Caco-2 (cell line): ENCODE data around the gene RND2. TPM values are rescaled to one million over a fixed set of nuclear protein-coding genes. Genes with fewer than 3 reads are reported as not detected.
"Not testable (repeated sequence)": the region's sequence is repeated elsewhere in the genome, so short reads cannot be mapped to it uniquely, and the experiment has no call there.

ENCODE experiments used
- BruUV-seq: library from RNA; stranded (reverse); fragments of 400-500 nt; replicated peaks from 2 replicates; lab custom pipeline; 2021; lab: Mats Ljungman, UMichigan
- CTCF ChIA-PET: fragments of 300-600 bp; sonication (Branson Sonifier 250); formaldehyde crosslinking; loops from one replicate; lab custom pipeline; 2022; ENCODE audit warnings: antibody characterized with exemption; lab: Charles Lee
- POLR2A ChIA-PET: fragments of 300-600 bp; sonication (Branson Sonifier 250); formaldehyde crosslinking; loops from one replicate; lab custom pipeline; 2022; ENCODE audit warnings: antibody characterized with exemption; lab: Charles Lee
- DNase-seq, 2 experiments: peaks; one replicate each; pipeline versions ENCODE4 v3.0.0 to v3.0.0-alpha.2; 2020 to 2022
- H3K27me3 ChIP-seq: replicated peaks from 2 replicates; pipeline ENCODE4 v1.6.0; 2011; ENCODE audit warnings: low read length; ENCODE audit not compliant: control insufficient read depth, insufficient read depth
- H3K36me3 ChIP-seq: 2 replicates; pipeline ENCODE4 v1.5.1; 2011; ENCODE audit warnings: low read length; ENCODE audit not compliant: control insufficient read depth, insufficient read depth
- H3K4me1 ChIP-seq: fragments of 250-450 bp; sonication (Bioruptor Pico); 2 replicates; pipeline ENCODE4 v1.5.1; 2020; ENCODE audit warnings: mild to moderate bottlenecking
- H3K4me3 ChIP-seq: 2 replicates; pipeline ENCODE4 v1.5.1; 2011; ENCODE audit warnings: low read depth, mild to moderate bottlenecking, control low read depth, low read length
- H3K9me3 ChIP-seq: fragments of 250-450 bp; sonication (Bioruptor Pico); 2 replicates; pipeline ENCODE4 v1.5.1; 2020; ENCODE audit warnings: mild to moderate bottlenecking, moderate library complexity
- H3K27ac Mint-ChIP-seq: one replicate; pipeline ENCODE4 v1.8.0; 2022; ENCODE audit warnings: mixed read lengths; ENCODE audit not compliant: unreplicated experiment
- H3K27me3 Mint-ChIP-seq: one replicate; pipeline ENCODE4 v1.8.0; 2022; ENCODE audit warnings: mixed read lengths; ENCODE audit not compliant: insufficient read depth, unreplicated experiment
- H3K36me3 Mint-ChIP-seq: one replicate; pipeline ENCODE4 v1.8.0; 2022; ENCODE audit warnings: mild to moderate bottlenecking, mixed read lengths; ENCODE audit not compliant: insufficient read depth, unreplicated experiment
- H3K4me1 Mint-ChIP-seq: one replicate; pipeline ENCODE4 v1.8.0; 2022; ENCODE audit warnings: low read depth, mixed read lengths; ENCODE audit not compliant: unreplicated experiment
- H3K4me3 Mint-ChIP-seq: one replicate; pipeline ENCODE4 v1.8.0; 2022; ENCODE audit warnings: mild to moderate bottlenecking, moderate library complexity, mixed read lengths; ENCODE audit not compliant: unreplicated experiment
- H3K9me3 Mint-ChIP-seq: one replicate; pipeline ENCODE4 v1.8.0; 2022; ENCODE audit warnings: mixed read lengths; ENCODE audit not compliant: unreplicated experiment
- intact Hi-C: fragments of 100-400 bp; cut with micrococcal nuclease; formaldehyde crosslinking; loops from one replicate; pipeline ENCODE4 v1.10.0; 2022; ENCODE audit not compliant: unreplicated experiment
- total RNA-seq: library from RNA; stranded (reverse); gene quantifications from 2 replicates; pipeline ENCODE4 v1.2.3, GENCODE V29; 2022
- TF ChIP-seq, protein P1 (sequence below), 2 experiments: fragments of 200-600 bp in 1 of 2; IDR thresholded peaks; 1 replicate in 1 of 2; 2 replicates in 1 of 2; pipeline versions ENCODE4 v1.5.1 to v1.8.0; 2011 to 2022; ENCODE audit warnings: antibody characterized with exemption in 1 of 2, control low read depth in 1 of 2, inconsistent platforms in 1 of 2, low read depth in 1 of 2, low read length in 1 of 2, mild to moderate bottlenecking in 1 of 2, moderate library complexity in 1 of 2; ENCODE audit not compliant: insufficient read depth in 1 of 2, severe bottlenecking in 1 of 2, unreplicated experiment in 1 of 2

The RND2 gene
- total RNA-seq, 1 experiment from 2014 or later, result 1.2 TPM

DNA sequence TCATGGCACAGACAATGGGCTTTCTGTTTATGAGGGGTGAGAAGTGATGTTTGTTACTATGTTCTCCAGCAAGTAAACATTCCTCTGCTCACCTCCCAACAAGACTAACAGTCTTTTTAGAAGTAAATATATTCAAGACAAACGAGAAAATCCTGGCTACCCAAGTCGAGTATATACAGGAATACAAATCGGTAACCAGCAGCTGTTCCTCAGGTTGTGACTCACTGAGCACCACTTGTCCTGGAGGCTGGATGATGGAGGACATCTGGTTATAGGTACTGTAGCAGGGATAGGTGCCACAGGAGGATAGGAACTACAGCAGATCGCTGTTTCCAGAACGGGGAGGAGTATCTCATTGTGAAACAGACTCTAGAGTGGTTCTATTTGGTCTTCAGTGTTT, 32.2 kb upstream of the RND2 start:
- TF ChIP-seq, protein P1, sequence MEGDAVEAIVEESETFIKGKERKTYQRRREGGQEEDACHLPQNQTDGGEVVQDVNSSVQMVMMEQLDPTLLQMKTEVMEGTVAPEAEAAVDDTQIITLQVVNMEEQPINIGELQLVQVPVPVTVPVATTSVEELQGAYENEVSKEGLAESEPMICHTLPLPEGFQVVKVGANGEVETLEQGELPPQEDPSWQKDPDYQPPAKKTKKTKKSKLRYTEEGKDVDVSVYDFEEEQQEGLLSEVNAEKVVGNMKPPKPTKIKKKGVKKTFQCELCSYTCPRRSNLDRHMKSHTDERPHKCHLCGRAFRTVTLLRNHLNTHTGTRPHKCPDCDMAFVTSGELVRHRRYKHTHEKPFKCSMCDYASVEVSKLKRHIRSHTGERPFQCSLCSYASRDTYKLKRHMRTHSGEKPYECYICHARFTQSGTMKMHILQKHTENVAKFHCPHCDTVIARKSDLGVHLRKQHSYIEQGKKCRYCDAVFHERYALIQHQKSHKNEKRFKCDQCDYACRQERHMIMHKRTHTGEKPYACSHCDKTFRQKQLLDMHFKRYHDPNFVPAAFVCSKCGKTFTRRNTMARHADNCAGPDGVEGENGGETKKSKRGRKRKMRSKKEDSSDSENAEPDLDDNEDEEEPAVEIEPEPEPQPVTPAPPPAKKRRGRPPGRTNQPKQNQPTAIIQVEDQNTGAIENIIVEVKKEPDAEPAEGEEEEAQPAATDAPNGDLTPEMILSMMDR (IDR thresholded peaks at IDR 0.05; ENCODE audit: insufficient read depth in 1 of 2, low read depth in 1 of 2, low read length in 1 of 2, severe bottlenecking in 1 of 2, unreplicated experiment in 1 of 2), result no peak
- intact Hi-C loops, result no loop called here
- Mint-ChIP-seq H3K27me3 (no peaks in the 10 kb centered on the region), H3K4me3 (no peak overlapping the region), H3K9me3 (no peaks in the 10 kb centered on the region), H3K4me1 (peaks cover 9% of the 10 kb centered on the region), H3K36me3 (peaks cover 64% of the 10 kb centered on the region), H3K27ac (no peak overlapping the region)
- Histone ChIP-seq H3K4me3 (no peak overlapping the region), H3K4me1 (peaks cover 8% of the 10 kb centered on the region; the same call in 1 of the 2 replicates), H3K36me3 (peaks cover 10% of the 10 kb centered on the region), H3K9me3 (no peaks in the 10 kb centered on the region), H3K27me3 (no peaks in the 10 kb centered on the region)
- BruUV-seq, result TSS peak; percentile 23
- ChIA-PET POLR2A (no interaction called here), CTCF (no interaction called here)
- DNase-seq, result no peak

DNA sequence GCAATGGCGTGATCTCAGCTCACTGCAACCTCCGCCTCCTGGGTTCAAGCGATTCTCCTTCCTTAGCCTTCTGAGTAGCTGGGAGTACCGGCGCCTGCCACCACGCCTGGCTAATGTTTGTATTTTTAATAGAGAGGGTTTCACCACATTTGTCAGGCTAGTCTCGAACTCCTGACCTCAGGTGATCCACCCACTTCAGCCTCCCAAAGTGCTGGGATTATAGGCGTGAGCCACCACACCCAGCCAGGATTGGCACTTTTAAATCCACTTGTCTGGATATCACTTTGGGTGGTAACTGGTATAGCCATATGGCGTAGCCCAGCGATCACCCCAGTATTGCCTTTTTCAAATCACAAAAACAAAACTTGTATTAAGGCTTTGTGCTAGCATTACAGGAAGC, 31.1 kb upstream of the RND2 start:
- DNase-seq, POLR2A ChIA-PET, H3K4me1 ChIP-seq, H3K9me3 Mint-ChIP-seq, H3K4me3 ChIP-seq, H3K9me3 ChIP-seq, BruUV-seq, H3K27ac Mint-ChIP-seq, CTCF ChIA-PET, intact Hi-C loops, H3K27me3 Mint-ChIP-seq, H3K4me3 Mint-ChIP-seq, H3K36me3 ChIP-seq, H3K27me3 ChIP-seq: not testable (repeated sequence)
- Mint-ChIP-seq H3K4me1 (peaks cover 12% of the 10 kb centered on the region), H3K36me3 (peaks cover 64% of the 10 kb centered on the region)

DNA sequence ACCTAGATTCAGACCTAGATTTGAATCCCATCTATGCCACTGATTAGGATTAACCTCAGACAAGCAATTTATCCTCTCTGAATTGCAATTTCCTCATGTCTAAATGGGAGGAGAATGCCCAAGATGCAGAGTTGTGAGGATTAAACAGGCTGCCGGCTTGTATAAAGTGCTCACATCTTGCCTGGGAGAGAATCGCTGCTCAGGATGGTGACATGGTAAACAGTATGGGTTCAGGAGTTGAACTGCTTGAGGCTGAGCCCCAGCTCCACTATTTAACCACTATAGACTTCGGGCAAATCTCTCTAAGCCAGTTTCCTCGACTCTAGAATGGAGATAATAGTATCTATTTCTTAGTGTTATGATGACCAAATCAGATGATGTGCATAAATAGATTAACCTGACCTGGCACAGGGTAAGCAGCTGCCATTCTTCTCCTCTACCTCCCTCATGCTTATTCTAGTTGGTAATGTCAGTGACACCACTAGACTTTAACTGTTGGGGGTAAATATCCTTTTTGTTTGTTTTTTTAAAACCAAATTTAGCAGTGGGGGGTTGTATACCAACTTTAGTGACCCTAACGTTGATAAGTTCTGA, 27.5 kb upstream of the RND2 start:
- intact Hi-C loops, result no loop called here
- peaks cover 72% of the 10 kb centered on the region for H3K36me3 Mint-ChIP-seq
- DNase-seq, result no peak
- H3K4me1 Mint-ChIP-seq, result peaks cover 12% of the 10 kb centered on the region
- TSS peak; percentile 41 for BruUV-seq
- peak overlapping the region; percentile 28 for H3K4me3 ChIP-seq
- H3K27me3 Mint-ChIP-seq, result no peaks in the 10 kb centered on the region
- peak overlapping the region; percentile 99 for H3K27ac Mint-ChIP-seq
- ChIA-PET CTCF (interaction anchor here (0.7 to 1.9 kb wide), 20 partner anchors 9 to 486 kb away, joined by 3 to 13 read pairs (median 4); partner anchors contain the start of genes BECN1, DHX8, IFI35 and TMEM106A), POLR2A (interaction anchor here (0.5 to 2.0 kb wide), 41 partner anchors 8 to 1324 kb away, joined by 3 to 37 read pairs (median 6); partner anchors contain the start of genes AARSD1, BECN1, BRCA1 and COA3)
- H3K9me3 Mint-ChIP-seq, result no peaks in the 10 kb centered on the region
- H3K4me1 ChIP-seq, result peaks cover 16% of the 10 kb centered on the region
- H3K27me3 ChIP-seq, result no peaks in the 10 kb centered on the region
- TF ChIP-seq, protein P1 (IDR thresholded peaks at IDR 0.05; ENCODE audit: insufficient read depth in 1 of 2, low read depth in 1 of 2, low read length in 1 of 2, severe bottlenecking in 1 of 2, unreplicated experiment in 1 of 2), result no peak
- peak overlapping the region; percentile 90 for H3K4me3 Mint-ChIP-seq
- H3K36me3 ChIP-seq, result peaks cover 5% of the 10 kb centered on the region
- H3K9me3 ChIP-seq, result no peaks in the 10 kb centered on the region
